GM12875 (cell line): ENCODE measurements around the gene P2RX4.

Source experiments
- H3K4me3 ChIP-seq: one replicate; pipeline ENCODE4 v1.5.1; 2011; ENCODE audit warnings: low read depth, low read length, control low read depth
- CTCF ChIP-seq: IDR thresholded peaks from 2 replicates; pipeline ENCODE4 v1.5.1; 2011; ENCODE audit warnings: low read depth, mild to moderate bottlenecking, control low read depth, inconsistent platforms, low read length, moderate library complexity, borderline replicate concordance; ENCODE audit not compliant: insufficient read depth

The P2RX4 gene

DNA sequence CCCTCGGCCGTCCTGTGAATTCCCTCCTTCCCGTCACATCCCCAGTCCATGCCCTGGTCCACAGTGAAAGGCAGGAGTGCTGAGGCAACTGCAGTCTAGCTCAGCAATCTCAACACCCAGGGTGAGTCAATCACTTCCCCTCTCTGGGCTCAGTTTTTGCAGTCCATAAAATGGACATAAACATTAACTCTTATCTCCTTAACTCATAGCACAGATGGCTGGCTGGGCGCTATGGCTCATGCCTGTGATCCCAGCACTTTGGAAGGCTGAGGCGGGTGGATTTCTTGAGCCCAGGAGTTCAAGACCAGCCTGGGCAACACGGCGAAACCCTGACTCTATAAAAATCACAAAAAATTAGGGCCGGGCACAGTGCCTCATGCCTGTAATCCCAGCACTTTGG, 54.2 kb downstream of the P2RX4 start:
- TF ChIP-seq CTCF = no peak
- H3K4me3 ChIP-seq = no peak overlapping the region

GRCh38 chr12:121264951-121265515, 55.1 kb downstream of the P2RX4 start:
- no peak for TF ChIP-seq CTCF
- H3K4me3 ChIP-seq = no peak overlapping the region

GRCh38 chr12:121267822-121268221, 57.9 kb downstream of the P2RX4 start:
- H3K4me3 ChIP-seq = no peak overlapping the region
- TF ChIP-seq CTCF = no peak

DNA sequence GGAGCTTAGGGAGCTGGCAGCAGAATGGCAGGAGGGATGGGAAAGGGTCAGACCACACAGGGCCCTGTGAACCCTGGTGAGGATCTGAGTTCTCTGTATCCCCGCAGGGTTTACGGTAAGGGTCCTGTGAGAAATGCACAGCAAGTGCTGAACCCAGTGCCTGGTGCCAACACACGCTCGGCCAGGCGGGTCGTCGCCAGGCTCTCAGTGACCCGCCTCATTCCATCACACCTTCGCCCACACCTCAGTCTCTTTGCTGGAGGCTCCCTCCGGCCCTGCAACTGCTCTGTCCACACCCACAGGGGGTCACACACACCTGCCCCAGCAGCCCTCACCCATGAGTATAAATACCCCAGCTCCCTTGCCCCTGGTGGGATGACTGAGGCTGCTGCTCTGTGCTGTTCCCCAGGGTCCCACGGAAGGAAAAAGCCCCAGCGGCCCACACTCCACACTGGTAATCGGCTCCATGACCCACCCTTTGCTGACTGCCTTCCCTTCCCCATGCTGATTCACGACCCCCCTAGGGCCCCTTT, 63.5 kb downstream of the P2RX4 start:
- no peak for TF ChIP-seq CTCF
- no peak overlapping the region for H3K4me3 ChIP-seq

GRCh38 chr12:121274036-121274763, 64.3 kb downstream of the P2RX4 start:
- TF ChIP-seq CTCF = no peak
- H3K4me3 ChIP-seq = no peak overlapping the region

- no peak overlapping the region for H3K4me3 ChIP-seq
- no peak for TF ChIP-seq CTCF
These were observed 67.4 kb downstream of the P2RX4 start for GRCh38 chr12:121277374-121277759.
